Measurements from ENCODE around the gene TXLNA. TPM values are rescaled to one million over a fixed set of nuclear protein-coding genes. Genes with fewer than 3 reads are reported as not detected.

TXLNA gene
- total RNA-seq, 1 experiment from 2014 or later = 67.3 TPM

DNA sequence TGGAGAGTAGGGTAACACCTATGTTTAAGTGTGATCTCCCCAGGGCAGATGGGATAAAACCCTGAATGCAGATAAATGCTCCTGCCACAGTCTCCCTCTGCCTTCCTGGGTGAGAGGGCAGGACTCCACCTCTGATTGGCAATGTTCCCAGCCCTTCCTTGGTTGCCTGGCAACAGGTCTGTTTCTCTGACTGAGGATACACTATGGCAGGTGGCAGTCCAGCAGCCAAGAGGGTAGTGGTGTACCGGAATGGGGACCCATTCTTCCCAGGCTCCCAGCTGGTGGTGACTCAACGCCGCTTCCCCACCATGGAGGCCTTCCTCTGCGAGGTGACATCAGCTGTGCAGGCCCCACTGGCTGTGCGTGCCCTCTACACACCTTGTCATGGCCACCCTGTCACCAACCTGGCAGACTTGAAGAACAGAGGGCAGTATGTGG lies 29.4 kb downstream of the TXLNA start, which contains the start of gene DCDC2B:
Gene DCDC2B (plus strand): TSS at position 199 of the 438 bp plus-strand sequence. CDS start 5 bp downstream, at position 204.
- no peak within 1 kb of the TSS for H3K9ac ChIP-seq (ENCODE audit: extremely low read depth, insufficient read length, low read length)
- peaks cover 0 to 14% (median 11%) of the 10 kb centered on the region in 3 experiments; a peak in 5 of 7 replicates for H3K36me3 Mint-ChIP-seq (ENCODE audit: insufficient read depth in 1 of 3, low read depth in 3 of 3)
- no peak within 1 kb of the TSS for H4K5ac ChIP-seq (ENCODE audit: insufficient read length, low read depth, low read length)
- H2BK5ac ChIP-seq (ENCODE audit: insufficient read length, low read length) = no peak within 1 kb of the TSS
- H3K14ac ChIP-seq (ENCODE audit: insufficient read depth, low read length) = no peak within 1 kb of the TSS
- WGBS (ENCODE audit: extremely low coverage, insufficient read length, low lambda C conversion rate) = no CpG with 5 or more reads among the region's 5 CpGs
- H4K91ac ChIP-seq (ENCODE audit: insufficient read length, low read depth, low read length) = no peak within 1 kb of the TSS
- no peak within 1 kb of the TSS for H2BK12ac ChIP-seq (ENCODE audit: insufficient read length, low read depth, low read length)
- no peaks in the 10 kb centered on the region for H4K20me1 ChIP-seq (ENCODE audit: control insufficient read depth, insufficient read depth, insufficient read length)
- TF ChIP-seq, protein P1, sequence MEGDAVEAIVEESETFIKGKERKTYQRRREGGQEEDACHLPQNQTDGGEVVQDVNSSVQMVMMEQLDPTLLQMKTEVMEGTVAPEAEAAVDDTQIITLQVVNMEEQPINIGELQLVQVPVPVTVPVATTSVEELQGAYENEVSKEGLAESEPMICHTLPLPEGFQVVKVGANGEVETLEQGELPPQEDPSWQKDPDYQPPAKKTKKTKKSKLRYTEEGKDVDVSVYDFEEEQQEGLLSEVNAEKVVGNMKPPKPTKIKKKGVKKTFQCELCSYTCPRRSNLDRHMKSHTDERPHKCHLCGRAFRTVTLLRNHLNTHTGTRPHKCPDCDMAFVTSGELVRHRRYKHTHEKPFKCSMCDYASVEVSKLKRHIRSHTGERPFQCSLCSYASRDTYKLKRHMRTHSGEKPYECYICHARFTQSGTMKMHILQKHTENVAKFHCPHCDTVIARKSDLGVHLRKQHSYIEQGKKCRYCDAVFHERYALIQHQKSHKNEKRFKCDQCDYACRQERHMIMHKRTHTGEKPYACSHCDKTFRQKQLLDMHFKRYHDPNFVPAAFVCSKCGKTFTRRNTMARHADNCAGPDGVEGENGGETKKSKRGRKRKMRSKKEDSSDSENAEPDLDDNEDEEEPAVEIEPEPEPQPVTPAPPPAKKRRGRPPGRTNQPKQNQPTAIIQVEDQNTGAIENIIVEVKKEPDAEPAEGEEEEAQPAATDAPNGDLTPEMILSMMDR (conservative IDR thresholded peaks at IDR 0.05) = no peak
- H4K8ac ChIP-seq (replicated peaks; ENCODE audit: insufficient read length, low read depth, low read length) = no peak within 1 kb of the TSS
- H2BK20ac ChIP-seq (ENCODE audit: low read depth, low read length, poor library complexity, severe bottlenecking) = no peak within 1 kb of the TSS
- no peaks in the 10 kb centered on the region for H3K79me1 ChIP-seq (ENCODE audit: insufficient read depth, low read depth, low read length, poor library complexity, severe bottlenecking)
- H3K27me3 ChIP-seq (ENCODE audit: insufficient read depth, low read length) = no peaks in the 10 kb centered on the region; the same call in 1 of the 2 replicates
- H3K23me2 ChIP-seq (ENCODE audit: insufficient read length, low read depth, low read length, poor library complexity, severe bottlenecking) = peaks cover 10% of the 10 kb centered on the region
- H3K18ac ChIP-seq (ENCODE audit: insufficient read length, low read depth, low read length) = no peak within 1 kb of the TSS
- no peak within 1 kb of the TSS for H3T11ph ChIP-seq (ENCODE audit: low read length)
- H3K27me3 Mint-ChIP-seq (ENCODE audit: low read depth) = peaks cover 12% of the 10 kb centered on the region
- H2AK5ac ChIP-seq (ENCODE audit: insufficient read length, low read length) = no peak within 1 kb of the TSS
- H2BK120ac ChIP-seq (ENCODE audit: low read depth, low read length, poor library complexity, severe bottlenecking) = no peak within 1 kb of the TSS
- H3K27ac Mint-ChIP-seq = peak within 1 kb of the TSS in 2 of 3 experiments; percentile 44 to 57; a peak in 2 of 7 replicates
- H3K4me1 Mint-ChIP-seq = peaks cover 8 to 11% of the 10 kb centered on the region in 2 experiments
- no peak for DNase-seq
- no peak within 1 kb of the TSS for H2BK15ac ChIP-seq (ENCODE audit: low read depth, low read length)
- no peaks in the 10 kb centered on the region for H3K9me3 Mint-ChIP-seq
- H3K79me2 ChIP-seq (ENCODE audit: insufficient read depth, low read length) = no peaks in the 10 kb centered on the region
- peaks cover 4% of the 10 kb centered on the region; the same call in 1 of the 2 replicates for H3K4me1 ChIP-seq (ENCODE audit: insufficient read depth, low read length)
- no peak within 1 kb of the TSS for H3K4me2 ChIP-seq (ENCODE audit: insufficient read depth, insufficient read length, low read length)
- H3K23ac ChIP-seq (ENCODE audit: insufficient read length, low read depth, low read length) = no peak within 1 kb of the TSS
- no peak within 1 kb of the TSS for H3K27ac ChIP-seq (ENCODE audit: insufficient read length, low read depth, low read length)
- H3K4me3 Mint-ChIP-seq = peak within 1 kb of the TSS in 1 of 2 experiments; percentile 32; a peak in 1 of 5 replicates
- H3K4ac ChIP-seq (ENCODE audit: low read depth, low read length) = no peak within 1 kb of the TSS
- no peak within 1 kb of the TSS for H3K56ac ChIP-seq (ENCODE audit: insufficient read length, low read depth, low read length)
- no peak within 1 kb of the TSS for H2AFZ ChIP-seq (ENCODE audit: low read length)
- no peaks in the 10 kb centered on the region for H3K9me3 ChIP-seq (ENCODE audit: control insufficient read depth, low read depth, low read length)

Measured in H9 (cell line).